A549 (cell line): ENCODE results near the gene DUSP1.

ENCODE experiments used
- CHD4 ChIP-seq: fragments of 200-600 bp; sonication (generic); IDR thresholded peaks from 2 replicates; pipeline ENCODE4 v1.6.1; 2016; ENCODE audit warnings: antibody characterized with exemption, mild to moderate bottlenecking, borderline replicate concordance
- EP300 ChIP-seq, 2 experiments: fragments of >200 bp; sonication (Bioruptor Twin); formaldehyde crosslinking; IDR thresholded peaks; 2 replicates in 1 of 2; 3 replicates in 1 of 2; pipeline ENCODE4 v1.6.1; 2016 to 2017
- JUN ChIP-seq, 2 experiments: fragments of >200 bp; sonication (Bioruptor Twin); formaldehyde crosslinking; IDR thresholded peaks; 2 replicates in 1 of 2; 3 replicates in 1 of 2; pipeline ENCODE4 v1.6.1; 2016 to 2017
- POLR2A ChIP-seq: IDR thresholded peaks from 2 replicates; pipeline ENCODE4 v1.6.1; 2012; ENCODE audit warnings: mild to moderate bottlenecking, low read length
- RAD21 ChIP-seq, 2 experiments: fragments of >200 bp in 1 of 2; sonication (Bioruptor Twin) in 1 of 2; formaldehyde crosslinking in 1 of 2; IDR thresholded peaks in 1 of 2; conservative IDR thresholded peaks in 1 of 2; 2 replicates in 1 of 2; 3 replicates in 1 of 2; pipeline ENCODE4 v1.6.1; 2012 to 2018; ENCODE audit warnings: inconsistent platforms in 1 of 2
- ZC3H11A ChIP-seq: fragments of 450-650 bp; IDR thresholded peaks from 2 replicates; pipeline ENCODE4 v1.6.1; 2014; ENCODE audit warnings: antibody characterized with exemption, mild to moderate bottlenecking

- TF ChIP-seq CHD4 = peak; percentile 38; the same call in 1 of the 2 replicates
- no peak; a peak in 2 of 5 replicates for TF ChIP-seq JUN (IDR thresholded peaks at IDR 0.05)
- no peak for TF ChIP-seq ZC3H11A
- no peak for TF ChIP-seq EP300 (IDR thresholded peaks at IDR 0.05)
- TF ChIP-seq RAD21 (conservative IDR thresholded peaks at IDR 0.05 in 1 of 2, IDR thresholded peaks at IDR 0.05 in 1 of 2) = no peak
- no peak for TF ChIP-seq POLR2A
Observed at GRCh38 chr5:172765766-172766286, 5.2 kb downstream of the DUSP1 start.
